ENCODE data around the gene GCAT.

DNA sequence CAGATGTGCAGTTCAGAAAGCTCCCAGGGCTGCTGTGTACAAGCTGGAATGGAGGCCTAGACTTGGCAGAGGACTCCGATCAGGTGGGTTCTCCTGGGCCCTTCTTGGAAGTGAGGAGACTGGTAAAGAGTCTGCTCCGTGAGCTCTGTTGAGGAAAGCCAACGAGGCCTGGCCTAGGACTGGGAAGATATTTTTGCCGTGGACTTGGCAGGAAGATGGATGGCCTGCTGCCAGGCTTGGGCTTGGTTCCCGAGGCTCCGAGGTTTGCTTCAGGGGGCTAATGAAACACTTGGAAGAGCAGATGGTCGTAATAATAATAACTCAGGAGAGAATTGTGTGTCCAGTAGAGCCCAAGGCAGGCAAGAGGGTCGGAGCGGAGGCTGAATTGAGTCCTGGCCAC lies 19.3 kb downstream of the GCAT start:
- TF ChIP-seq CTCF (optimal IDR thresholded peaks at IDR 0.05 in 1 of 3, IDR thresholded peaks at IDR 0.05 in 1 of 3, conservative IDR thresholded peaks at IDR 0.05 in 1 of 3; ENCODE audit: extremely low read depth in 1 of 3, insufficient read depth in 2 of 3, low read length in 3 of 3) (no peak), EZH2 (IDR thresholded peaks at IDR 0.05; ENCODE audit: low read length) (no peak)
